Measurements from ENCODE around the gene NMD3. TPM values are rescaled to one million over a fixed set of nuclear protein-coding genes. Genes with fewer than 3 reads are reported as not detected.

The NMD3 gene
- total and polyA plus RNA-seq, 12 donors: 22.2 to 76.9 (median 61.4) TPM

- no peaks in the 10 kb centered on the region for H3K4me1 ChIP-seq
- no peak overlapping the region for H3K4me3 ChIP-seq
- ATAC-seq (no peak), DNase-seq (no peak)
- intact Hi-C loops (cut with DNase I): no loop called here
- no peak overlapping the region for H3K27ac ChIP-seq
- H3K27me3 ChIP-seq: no peaks in the 10 kb centered on the region
- TF ChIP-seq CTCF (IDR thresholded peaks at IDR 0.05): no peak
- peaks cover 0 to 26% (median 2%) of the 10 kb centered on the region in 11 donors for H3K9me3 ChIP-seq
- peaks cover 0 to 6% (median 0%) of the 10 kb centered on the region in 9 donors for H3K36me3 ChIP-seq
Measured at GRCh38 chr3:161295325-161295724, 74.2 kb downstream of the NMD3 start.

GRCh38 chr3:161296814-161297213 lies 75.7 kb downstream of the NMD3 start:
- no peaks in the 10 kb centered on the region for H3K27me3 ChIP-seq
- H3K36me3 ChIP-seq: peaks cover 0 to 6% (median 0%) of the 10 kb centered on the region in 9 donors
- no peak overlapping the region for H3K27ac ChIP-seq
- 89 to 94% methylated on average over 3 of the region's 3 CpGs for WGBS, 2 donors
- ATAC-seq: no peak
- no peaks in the 10 kb centered on the region for H3K4me1 ChIP-seq
- no peak for DNase-seq
- H3K4me3 ChIP-seq: no peak overlapping the region
- peaks cover 0 to 26% (median 2%) of the 10 kb centered on the region in 11 donors for H3K9me3 ChIP-seq
- TF ChIP-seq CTCF (IDR thresholded peaks at IDR 0.05): no peak
- intact Hi-C loops (cut with DNase I): no loop called here

Other genes starting within 250 kb of the NMD3 start
- 10 to 100 TPM; 45.7 to 85.1 (median 76.4) TPM for gene B3GALNT1, start 116.0 kb upstream of the NMD3 start, total RNA-seq
- 10 to 100 TPM; 18.7 to 19.5 TPM for gene B3GALNT1, start 116.0 kb upstream of the NMD3 start, polyA plus RNA-seq
- under 1 TPM in 2 of 10 donors, not detected in 8; 0.11 to 0.17 TPM for gene SPTSSB, start 150.2 kb downstream of the NMD3 start, total RNA-seq
- under 1 TPM; 0.03 to 0.51 TPM for gene SPTSSB, start 150.2 kb downstream of the NMD3 start, polyA plus RNA-seq

All from heart right ventricle (tissue), 16 donors.